Measurements from ENCODE around the gene UBE2F.
"Not testable (repeated sequence)": the region's sequence is repeated elsewhere in the genome, so short reads cannot be mapped to it uniquely, and the experiment has no call there.

UBE2F gene

GRCh38 chr2:238020816-238021215 lies 54.0 kb downstream of the UBE2F start:
- DNase-seq (ENCODE audit: low read depth), result no peak

GRCh38 chr2:238021327-238021726 lies 54.5 kb downstream of the UBE2F start:
- no peak for DNase-seq (ENCODE audit: low read depth)

- no peak for DNase-seq (ENCODE audit: low read depth)
Observed at GRCh38 chr2:238022594-238023157, 55.9 kb downstream of the UBE2F start.

GRCh38 chr2:238023608-238024007 lies 56.8 kb downstream of the UBE2F start:
- DNase-seq (ENCODE audit: low read depth), result no peak

- peak; percentile 7 for DNase-seq (ENCODE audit: low read depth)
Observed at GRCh38 chr2:238024986-238025385, 58.2 kb downstream of the UBE2F start.

GRCh38 chr2:238025741-238026360 lies 59.0 kb downstream of the UBE2F start:
- DNase-seq (ENCODE audit: low read depth), result no peak

GRCh38 chr2:238027058-238027457 lies 60.2 kb downstream of the UBE2F start:
- DNase-seq (ENCODE audit: low read depth), result no peak

- DNase-seq (ENCODE audit: low read depth), result no peak
Observed at GRCh38 chr2:238027591-238028415, 61.0 kb downstream of the UBE2F start.

GRCh38 chr2:238029853-238030252 lies 63.0 kb downstream of the UBE2F start:
- DNase-seq (ENCODE audit: low read depth), result no peak

GRCh38 chr2:238030422-238031155 lies 63.8 kb downstream of the UBE2F start:
- DNase-seq (ENCODE audit: low read depth), result no peak

- no peak for DNase-seq (ENCODE audit: low read depth)
Observed at GRCh38 chr2:238031751-238032150, 64.9 kb downstream of the UBE2F start.

GRCh38 chr2:238032755-238033337 lies 66.0 kb downstream of the UBE2F start:
- no peak for DNase-seq (ENCODE audit: low read depth)

- not testable (repeated sequence) for DNase-seq (ENCODE audit: low read depth)
Observed at GRCh38 chr2:238033991-238034390, 67.2 kb downstream of the UBE2F start.

- DNase-seq (ENCODE audit: low read depth), result no peak
Observed at GRCh38 chr2:238038203-238038602, 71.4 kb downstream of the UBE2F start.

- DNase-seq (ENCODE audit: low read depth), result no peak
Observed at GRCh38 chr2:238039151-238039550, 72.3 kb downstream of the UBE2F start.

- no peak for DNase-seq (ENCODE audit: low read depth)
Observed at GRCh38 chr2:238039985-238040384, 73.2 kb downstream of the UBE2F start.

GRCh38 chr2:238040918-238041317 lies 74.1 kb downstream of the UBE2F start:
- DNase-seq (ENCODE audit: low read depth), result no peak

GRCh38 chr2:238042090-238042489 lies 75.3 kb downstream of the UBE2F start:
- no peak for DNase-seq (ENCODE audit: low read depth)

GRCh38 chr2:238042849-238043584 lies 76.2 kb downstream of the UBE2F start:
- no peak for DNase-seq (ENCODE audit: low read depth)

- no peak for DNase-seq (ENCODE audit: low read depth)
Observed at GRCh38 chr2:238043851-238044250, 77.0 kb downstream of the UBE2F start.

- DNase-seq (ENCODE audit: low read depth), result no peak
Observed at GRCh38 chr2:238045575-238045974, 78.8 kb downstream of the UBE2F start.

Measured in stimulated activated CD8-positive, alpha-beta memory T cell treated with anti-CD3 and anti-CD28 coated beads, Interleukin-12 subunit alpha, Interleukin-12 subunit beta, amount 100 ng/mL, for 4 hours (primary cell).